MM.1S (cell line): ENCODE data around the gene BRINP2.

Experiments
- DNase-seq: peaks from one replicate; pipeline ENCODE4 v3.0.0-alpha.2; 2015
- H2AFZ ChIP-seq: fragments of 300-600 bp; sonication (generic); 2 replicates; pipeline ENCODE4 v1.6.0; 2016; ENCODE audit warnings: antibody characterized with exemption, low read length
- H3F3A ChIP-seq: fragments of 300-600 bp; sonication (generic); 2 replicates; pipeline ENCODE4 v1.6.1; 2016; ENCODE audit warnings: mild to moderate bottlenecking, antibody characterized with exemption, low read length, moderate library complexity, mixed read lengths; ENCODE audit not compliant: insufficient read depth
- H3K27ac ChIP-seq: fragments of 300-600 bp; sonication (generic); 2 replicates; pipeline ENCODE4 v1.5.1; 2016; ENCODE audit warnings: mild to moderate bottlenecking, low read length
- H3K27me3 ChIP-seq: fragments of 300-600 bp; sonication (generic); replicated peaks from 2 replicates; pipeline ENCODE4 v1.6.0; 2016; ENCODE audit warnings: low read length; ENCODE audit not compliant: insufficient read depth
- H3K36me3 ChIP-seq: fragments of 300-600 bp; sonication (generic); replicated peaks from 2 replicates; pipeline ENCODE4 v1.6.1; 2016; ENCODE audit warnings: mild to moderate bottlenecking, low read length, mixed read lengths; ENCODE audit not compliant: insufficient read depth
- H3K4me1 ChIP-seq: fragments of 300-600 bp; sonication (generic); 2 replicates; pipeline ENCODE4 v1.6.1; 2016; ENCODE audit warnings: low read length, mixed read lengths
- H3K4me2 ChIP-seq: fragments of 300-600 bp; sonication (generic); 2 replicates; pipeline ENCODE4 v1.6.0; 2016; ENCODE audit warnings: low read depth, low read length
- H3K4me3 ChIP-seq: fragments of 300-600 bp; sonication (generic); 2 replicates; pipeline ENCODE4 v1.5.1; 2016; ENCODE audit warnings: low read length, mixed read lengths
- H3K79me2 ChIP-seq: fragments of 300-600 bp; sonication (generic); 2 replicates; pipeline ENCODE4 v1.6.1; 2016; ENCODE audit warnings: mixed run types, low read length, mixed read lengths
- H3K9ac ChIP-seq: fragments of 300-600 bp; sonication (generic); 2 replicates; pipeline ENCODE4 v1.6.1; 2016; ENCODE audit warnings: low read length, mixed read lengths
- H3K9me2 ChIP-seq: fragments of 300-600 bp; sonication (generic); replicated peaks from 2 replicates; pipeline ENCODE4 v1.6.1; 2016; ENCODE audit warnings: mild to moderate bottlenecking, low read length, mixed read lengths; ENCODE audit not compliant: insufficient read depth
- H3K9me3 ChIP-seq: fragments of 300-600 bp; sonication (generic); replicated peaks from 2 replicates; pipeline ENCODE4 v1.6.1; 2016; ENCODE audit warnings: mild to moderate bottlenecking, low read length, mixed read lengths; ENCODE audit not compliant: insufficient read depth
- H4K20me1 ChIP-seq: fragments of 300-600 bp; sonication (generic); 2 replicates; pipeline ENCODE4 v1.6.1; 2016; ENCODE audit warnings: mild to moderate bottlenecking, low read length, moderate library complexity, mixed read lengths; ENCODE audit not compliant: insufficient read depth
- EZH2 ChIP-seq: fragments of 300-600 bp; sonication (generic); optimal IDR thresholded peaks from 2 replicates; pipeline ENCODE3; 2017; ENCODE audit warnings: low read depth, mild to moderate bottlenecking, antibody characterized with exemption, low read length, mixed read lengths
- EZH2phosphoT487 ChIP-seq: fragments of 300-600 bp; sonication (generic); IDR thresholded peaks from 2 replicates; pipeline ENCODE4 v1.6.1; 2018; ENCODE audit warnings: antibody characterized with exemption, low read length
- TF ChIP-seq, protein P1 (sequence below): fragments of 300-600 bp; sonication (generic); IDR thresholded peaks from 2 replicates; pipeline ENCODE4 v1.5.1; 2016; ENCODE audit warnings: antibody characterized with exemption, low read length, mixed read lengths

The BRINP2 gene

DNA sequence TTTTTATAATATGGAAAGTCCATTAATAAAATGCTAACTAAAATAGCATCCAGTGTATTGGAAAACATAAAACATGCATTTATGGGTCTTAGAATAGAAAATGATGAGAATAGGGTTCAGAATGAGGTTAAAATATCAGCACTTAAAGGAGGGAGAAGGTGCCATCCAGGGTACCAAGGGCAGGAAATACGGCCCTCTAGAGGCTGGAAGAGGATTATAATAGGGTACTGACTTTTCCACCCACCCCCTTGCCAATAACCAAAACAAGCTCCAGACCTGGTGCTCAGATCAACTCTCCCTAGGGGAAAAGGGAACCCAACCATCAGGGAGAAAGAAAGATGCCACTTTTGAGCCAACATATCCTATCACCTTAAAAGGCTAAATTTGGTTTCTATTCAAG, 32.9 kb upstream of the BRINP2 start:
- H3K27ac ChIP-seq = no peak overlapping the region
- DNase-seq = no peak
- TF ChIP-seq EZH2 (no peak), EZH2phosphoT487 (no peak)
- TF ChIP-seq, protein P1, sequence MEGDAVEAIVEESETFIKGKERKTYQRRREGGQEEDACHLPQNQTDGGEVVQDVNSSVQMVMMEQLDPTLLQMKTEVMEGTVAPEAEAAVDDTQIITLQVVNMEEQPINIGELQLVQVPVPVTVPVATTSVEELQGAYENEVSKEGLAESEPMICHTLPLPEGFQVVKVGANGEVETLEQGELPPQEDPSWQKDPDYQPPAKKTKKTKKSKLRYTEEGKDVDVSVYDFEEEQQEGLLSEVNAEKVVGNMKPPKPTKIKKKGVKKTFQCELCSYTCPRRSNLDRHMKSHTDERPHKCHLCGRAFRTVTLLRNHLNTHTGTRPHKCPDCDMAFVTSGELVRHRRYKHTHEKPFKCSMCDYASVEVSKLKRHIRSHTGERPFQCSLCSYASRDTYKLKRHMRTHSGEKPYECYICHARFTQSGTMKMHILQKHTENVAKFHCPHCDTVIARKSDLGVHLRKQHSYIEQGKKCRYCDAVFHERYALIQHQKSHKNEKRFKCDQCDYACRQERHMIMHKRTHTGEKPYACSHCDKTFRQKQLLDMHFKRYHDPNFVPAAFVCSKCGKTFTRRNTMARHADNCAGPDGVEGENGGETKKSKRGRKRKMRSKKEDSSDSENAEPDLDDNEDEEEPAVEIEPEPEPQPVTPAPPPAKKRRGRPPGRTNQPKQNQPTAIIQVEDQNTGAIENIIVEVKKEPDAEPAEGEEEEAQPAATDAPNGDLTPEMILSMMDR = no peak
- no peak overlapping the region for H3K9ac ChIP-seq
- H3K36me3 ChIP-seq = no peaks in the 10 kb centered on the region
- H3K9me2 ChIP-seq = no peaks in the 10 kb centered on the region
- no peak overlapping the region for H3K4me3 ChIP-seq
- H2AFZ ChIP-seq = no peak overlapping the region
- no peaks in the 10 kb centered on the region for H3K79me2 ChIP-seq
- H3K27me3 ChIP-seq = no peaks in the 10 kb centered on the region
- H4K20me1 ChIP-seq = no peaks in the 10 kb centered on the region
- no peaks in the 10 kb centered on the region for H3K4me1 ChIP-seq
- H3K9me3 ChIP-seq = no peaks in the 10 kb centered on the region
- H3F3A ChIP-seq = no peaks in the 10 kb centered on the region
- no peak overlapping the region for H3K4me2 ChIP-seq

DNA sequence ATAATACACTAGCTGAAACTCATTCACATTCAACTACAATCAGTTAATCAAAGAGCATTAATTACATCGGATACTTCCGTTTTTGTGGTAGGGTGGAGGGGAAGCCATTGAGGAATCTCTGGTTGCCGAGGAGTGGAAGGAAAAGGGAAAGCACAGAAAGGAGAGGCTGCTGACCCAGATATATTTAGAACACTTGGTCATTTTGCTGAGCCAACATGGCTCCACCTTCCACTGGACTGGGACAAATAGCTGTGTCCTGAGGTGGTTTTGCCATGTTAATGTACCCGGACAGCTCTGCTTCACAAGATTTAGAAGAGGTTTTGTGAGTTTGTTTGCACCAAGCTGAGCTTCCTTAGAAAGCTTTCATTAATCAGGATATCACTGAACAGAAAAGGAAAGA, 32.4 kb upstream of the BRINP2 start:
- no peak for DNase-seq
- H3K4me2 ChIP-seq = no peak overlapping the region

DNA sequence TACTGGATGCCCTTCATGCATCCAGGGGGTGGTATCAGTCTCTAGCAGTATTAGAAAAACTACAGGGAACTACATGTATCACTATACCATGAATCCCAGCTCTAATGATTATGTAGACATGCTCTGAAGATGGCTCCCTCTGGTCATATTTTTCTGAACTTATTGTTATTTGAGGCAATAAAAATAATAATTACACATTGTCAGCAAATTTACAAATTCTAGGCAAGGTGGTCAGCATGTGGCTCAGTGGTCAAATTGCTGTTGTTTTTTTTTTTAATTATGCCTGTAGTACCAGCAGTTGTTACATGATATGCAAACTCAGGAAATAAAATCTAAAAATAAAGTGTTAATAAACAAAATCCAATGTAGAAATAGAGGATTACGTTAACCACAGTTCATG, 28.7 kb upstream of the BRINP2 start:
- Histone ChIP-seq H3K27me3 (no peaks in the 10 kb centered on the region), H3K9me3 (no peaks in the 10 kb centered on the region), H3K36me3 (no peaks in the 10 kb centered on the region), H4K20me1 (no peaks in the 10 kb centered on the region), H3K9ac (no peak overlapping the region), H3K79me2 (no peaks in the 10 kb centered on the region), H3K4me3 (no peak overlapping the region), H3F3A (no peaks in the 10 kb centered on the region), H3K9me2 (no peaks in the 10 kb centered on the region), H3K27ac (no peak overlapping the region), H3K4me1 (no peaks in the 10 kb centered on the region), H3K4me2 (no peak overlapping the region), H2AFZ (no peak overlapping the region)
- DNase-seq = no peak
- TF ChIP-seq, protein P1 = no peak
- TF ChIP-seq EZH2 = no peak
- TF ChIP-seq EZH2phosphoT487 = no peak

More for the DNA sequence above, 32.4 kb upstream of the BRINP2 start:
- no peaks in the 10 kb centered on the region for H3K9me2 ChIP-seq
- H4K20me1 ChIP-seq = no peaks in the 10 kb centered on the region
- H3K27ac ChIP-seq = no peak overlapping the region
- no peaks in the 10 kb centered on the region for H3F3A ChIP-seq
- no peaks in the 10 kb centered on the region for H3K27me3 ChIP-seq
- H3K9ac ChIP-seq = no peak overlapping the region
- H3K4me3 ChIP-seq = no peak overlapping the region
- H3K36me3 ChIP-seq = no peaks in the 10 kb centered on the region
- no peak for TF ChIP-seq EZH2
- TF ChIP-seq, protein P1 = no peak
- TF ChIP-seq EZH2phosphoT487 = no peak
- H3K9me3 ChIP-seq = no peaks in the 10 kb centered on the region
- no peaks in the 10 kb centered on the region for H3K79me2 ChIP-seq
- no peak overlapping the region for H2AFZ ChIP-seq
- no peaks in the 10 kb centered on the region for H3K4me1 ChIP-seq
